ENCODE measurements around the gene AFG3L2.

Gene AFG3L2

GRCh38 chr18:12302391-12303147 lies 74.5 kb downstream of the AFG3L2 start:
- DNase-seq (ENCODE audit: low spot score) = no peak

GRCh38 chr18:12301263-12302005 lies 75.6 kb downstream of the AFG3L2 start:
- DNase-seq (ENCODE audit: low spot score) = no peak

GRCh38 chr18:12299862-12300261 lies 77.2 kb downstream of the AFG3L2 start:
- no peak for DNase-seq (ENCODE audit: low spot score)

DNA sequence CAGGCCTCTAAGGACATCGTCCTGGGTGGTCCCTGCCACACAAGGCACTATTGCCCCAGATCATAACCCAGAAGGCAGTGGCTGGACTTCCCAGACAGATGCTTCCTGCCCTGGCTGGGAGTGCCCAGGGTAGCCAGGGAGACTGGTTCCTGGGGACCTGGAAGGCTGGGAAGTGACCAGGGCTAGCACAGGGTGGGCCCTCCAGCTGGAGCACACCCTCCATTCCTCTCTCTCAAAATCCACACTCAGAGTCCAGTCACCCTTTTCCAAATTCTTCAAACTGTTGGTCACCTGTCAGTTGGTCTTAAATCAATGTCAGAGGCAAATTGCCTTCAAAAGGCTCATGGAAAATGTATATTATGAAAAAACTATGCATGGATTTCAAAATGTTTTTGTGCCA lies 80.6 kb downstream of the AFG3L2 start:
- no peak for DNase-seq (ENCODE audit: low spot score)

DNA sequence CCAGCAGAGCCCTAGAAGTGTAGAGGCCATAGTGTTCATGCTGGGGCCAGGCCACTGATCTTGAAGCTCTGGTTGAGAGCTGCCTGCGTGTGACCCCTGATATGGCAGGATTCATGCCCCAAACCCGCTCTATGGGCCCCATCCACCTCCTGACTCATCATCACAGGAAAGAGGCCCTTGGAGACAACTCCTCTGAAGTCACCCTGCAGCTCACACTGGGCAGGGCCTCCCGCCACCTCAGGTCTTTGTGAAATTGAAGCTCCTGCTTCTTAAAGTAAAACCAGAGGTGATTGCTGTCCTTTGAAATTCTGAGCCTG lies 81.0 kb downstream of the AFG3L2 start:
- DNase-seq (ENCODE audit: low spot score) = no peak

DNA sequence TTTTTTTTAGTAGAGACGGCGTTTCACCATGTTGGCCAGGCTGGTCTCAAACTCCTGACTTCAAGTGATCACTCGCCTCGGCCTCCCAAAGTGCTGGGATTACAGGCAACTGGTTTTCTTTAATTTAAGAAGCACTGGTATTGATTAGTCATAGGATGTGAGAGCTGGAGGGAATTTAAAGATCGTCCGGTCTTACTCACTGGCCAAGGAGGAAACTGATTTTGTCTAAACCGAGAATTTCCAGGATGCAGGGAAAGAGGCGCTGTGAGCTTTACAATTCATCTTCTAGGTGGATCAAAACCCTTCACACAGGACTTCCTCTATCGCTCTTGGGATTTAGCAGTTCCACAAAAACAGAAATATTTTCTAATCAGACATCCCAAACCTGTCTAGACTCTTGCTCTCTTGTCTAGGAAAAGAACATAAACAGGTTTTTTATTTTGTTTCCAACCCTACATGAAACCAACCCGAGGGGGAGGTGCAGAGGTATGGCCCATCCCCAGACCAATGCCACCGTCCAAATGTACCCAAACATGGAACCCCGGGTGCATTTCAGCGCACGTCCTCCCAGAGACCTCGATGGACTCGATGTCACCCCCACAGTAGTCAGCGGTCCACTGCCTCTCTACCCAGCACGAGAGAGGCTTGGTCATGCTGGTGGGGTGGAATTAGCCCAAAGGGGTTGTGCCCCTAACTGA lies 81.5 kb downstream of the AFG3L2 start:
- no peak for DNase-seq (ENCODE audit: low spot score)

GRCh38 chr18:12293831-12294230 lies 83.2 kb downstream of the AFG3L2 start:
- no peak for DNase-seq (ENCODE audit: low spot score)

GRCh38 chr18:12291690-12292089 lies 85.3 kb downstream of the AFG3L2 start:
- no peak for DNase-seq (ENCODE audit: low spot score)

DNA sequence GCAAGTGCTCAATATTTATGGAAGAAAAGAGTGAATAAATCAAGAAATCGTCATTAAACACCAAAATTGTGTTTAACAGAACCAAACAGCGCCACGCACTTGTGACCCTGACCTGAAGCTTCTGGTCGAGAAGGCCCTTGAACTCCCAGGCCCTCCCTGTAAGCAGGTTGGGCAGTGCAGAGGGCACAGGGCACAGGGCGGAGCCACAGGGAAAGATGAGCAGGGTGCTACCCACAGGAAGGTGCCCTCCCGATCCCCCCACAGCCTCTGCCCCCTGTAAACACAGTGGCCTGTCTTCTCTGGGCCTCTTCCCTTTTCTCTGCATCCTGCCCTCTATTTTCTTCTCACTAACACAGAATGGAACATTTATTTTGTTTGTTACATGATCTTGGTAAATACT lies 85.9 kb downstream of the AFG3L2 start:
- no peak for DNase-seq (ENCODE audit: low spot score)

GRCh38 chr18:12290086-12290485 lies 86.9 kb downstream of the AFG3L2 start:
- DNase-seq (ENCODE audit: low spot score) = no peak

- DNase-seq (ENCODE audit: low spot score) = no peak
Observed at GRCh38 chr18:12288403-12288755, 88.6 kb downstream of the AFG3L2 start.

DNA sequence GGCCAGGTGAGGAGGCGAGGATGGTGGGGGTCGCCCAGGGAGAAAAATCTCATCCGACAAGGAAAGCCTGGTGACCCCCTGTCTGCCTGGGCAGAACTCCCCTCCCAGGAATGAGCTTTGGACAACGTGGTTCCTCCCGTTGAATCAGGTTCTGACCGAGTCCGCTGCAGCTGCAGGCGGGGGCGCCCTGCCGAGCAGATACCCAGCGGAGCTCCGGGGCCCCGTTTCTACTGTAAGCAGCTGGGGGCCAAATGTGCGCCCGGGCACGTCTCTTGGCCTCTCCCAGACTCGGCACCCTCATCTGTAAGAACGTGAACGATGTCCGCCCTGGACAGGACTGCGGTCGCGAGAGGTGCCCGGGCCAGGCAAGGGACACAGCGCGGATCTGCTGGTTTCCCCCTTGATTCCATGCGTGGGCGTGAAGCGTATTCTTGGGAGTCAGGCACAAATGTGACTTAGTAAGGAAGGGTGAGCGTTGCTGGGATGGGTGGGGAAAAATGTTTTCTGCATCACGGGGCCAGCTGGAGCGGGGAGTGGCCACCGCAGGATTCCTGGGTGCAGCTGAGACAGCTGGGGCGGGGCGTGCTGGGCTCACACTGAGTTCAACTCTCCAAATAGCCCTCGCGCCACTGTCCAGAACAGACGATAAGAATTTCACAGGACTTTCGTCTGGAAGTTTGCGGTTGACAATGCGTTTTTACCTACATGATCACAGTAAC lies 89.2 kb downstream of the AFG3L2 start:
- peak; percentile 94 for DNase-seq (ENCODE audit: low spot score)

- DNase-seq (ENCODE audit: low spot score) = no peak
Observed at GRCh38 chr18:12287131-12287681, 89.8 kb downstream of the AFG3L2 start.

DNA sequence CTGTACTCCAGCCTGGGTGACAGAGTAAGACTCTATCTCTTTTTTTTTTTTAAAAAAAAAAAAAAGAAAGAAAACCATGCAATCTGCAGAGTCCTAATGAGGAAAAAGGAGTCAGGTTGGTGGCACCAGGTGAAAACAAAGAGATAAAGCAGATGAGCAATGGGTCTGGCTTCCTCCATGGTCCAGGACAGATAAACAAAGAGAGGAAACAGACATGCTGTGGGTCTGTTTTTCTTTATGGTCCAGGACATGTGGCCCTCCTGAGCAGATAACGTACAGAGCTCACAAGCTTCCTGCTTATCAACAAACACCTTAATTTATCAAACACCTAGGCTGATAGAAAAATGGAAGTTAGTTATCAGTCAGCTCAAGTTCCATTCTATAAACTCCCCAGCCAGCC lies 93.4 kb downstream of the AFG3L2 start:
- DNase-seq (ENCODE audit: low spot score) = no peak

GRCh38 chr18:12283256-12283655 lies 93.8 kb downstream of the AFG3L2 start:
- no peak for DNase-seq (ENCODE audit: low spot score)

- peak; percentile 87 for DNase-seq (ENCODE audit: low spot score)
Observed at GRCh38 chr18:12282442-12283039, 94.5 kb downstream of the AFG3L2 start.

- DNase-seq (ENCODE audit: low spot score) = no peak
Observed at GRCh38 chr18:12281861-12282260, 95.2 kb downstream of the AFG3L2 start.

DNA sequence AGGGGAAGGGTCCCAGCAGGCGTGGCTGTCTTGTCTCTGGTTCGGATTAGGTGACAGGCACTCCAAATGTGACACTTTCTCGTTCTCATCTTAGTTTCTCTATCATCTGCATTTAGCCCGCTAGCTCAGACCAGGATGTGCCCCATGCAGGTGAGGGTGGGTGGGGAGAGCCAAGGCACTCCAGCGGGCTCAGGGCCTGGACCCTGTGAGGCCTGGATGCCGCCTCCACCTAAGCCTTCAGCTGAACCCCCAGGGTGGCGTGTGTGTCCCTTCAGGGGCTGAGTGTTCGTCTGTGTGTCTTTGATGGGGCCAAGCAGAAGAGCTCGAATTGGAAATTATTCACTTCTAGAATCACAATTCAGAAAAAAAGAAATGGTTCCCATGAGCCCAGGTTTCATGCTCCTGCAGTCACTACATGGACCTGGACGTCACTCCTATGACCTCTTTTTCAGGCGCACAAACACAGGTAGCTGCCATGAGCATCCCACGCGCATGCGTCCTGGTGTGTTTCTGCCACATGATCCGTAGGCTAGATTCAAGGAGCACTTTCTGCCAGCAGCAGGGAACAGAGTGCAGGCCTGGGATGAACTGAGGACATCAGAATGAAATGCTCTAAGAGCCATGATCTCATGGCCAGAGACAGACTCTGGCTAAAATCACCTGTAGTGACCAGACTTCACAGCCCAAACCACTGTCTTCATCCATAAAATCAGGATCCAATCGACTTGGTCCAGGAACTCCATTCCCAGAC lies 97.1 kb downstream of the AFG3L2 start:
- DNase-seq (ENCODE audit: low spot score) = no peak

Data from GM03348 (cell line).